NCI-H774 (cell line): ENCODE data around the gene NSD1.
A peak's percentile ranks its signal among the peaks of the same experiment; 100 is the strongest.
"Not testable (repeated sequence)": the region's sequence is repeated elsewhere in the genome, so short reads cannot be mapped to it uniquely, and the experiment has no call there.

Experiments
- DNase-seq: peaks from one replicate; lab custom pipeline; 2025; lab: John Stamatoyannopoulos, UW

The NSD1 gene

GRCh38 chr5:177290816-177291596 is 157.4 kb downstream of the NSD1 start:
- no peak for DNase-seq

- DNase-seq: no peak
Measured at GRCh38 chr5:177291735-177292134, 158.2 kb downstream of the NSD1 start.

GRCh38 chr5:177293819-177294581 is 160.4 kb downstream of the NSD1 start:
- no peak for DNase-seq

- DNase-seq: no peak
Measured at GRCh38 chr5:177294632-177295031, 161.1 kb downstream of the NSD1 start.

GRCh38 chr5:177295924-177296323 is 162.4 kb downstream of the NSD1 start:
- DNase-seq: no peak

- no peak for DNase-seq
Measured at GRCh38 chr5:177296581-177296980, 163.0 kb downstream of the NSD1 start.

GRCh38 chr5:177297922-177298321 is 164.3 kb downstream of the NSD1 start:
- DNase-seq: no peak

- DNase-seq: no peak
Measured at GRCh38 chr5:177299697-177300096, 166.1 kb downstream of the NSD1 start.

GRCh38 chr5:177300236-177300880 is 166.8 kb downstream of the NSD1 start:
- no peak for DNase-seq

- DNase-seq: no peak
Measured at GRCh38 chr5:177300951-177301350, 167.4 kb downstream of the NSD1 start.

GRCh38 chr5:177301503-177302165 is 168.1 kb downstream of the NSD1 start:
- DNase-seq: peak; percentile 69

GRCh38 chr5:177302354-177303110 is 169.0 kb downstream of the NSD1 start:
- no peak for DNase-seq

GRCh38 chr5:177303121-177303924 is 169.8 kb downstream of the NSD1 start, which contains the start of the genes PRELID1 and RAB24:
PRELID1 (plus strand) TSS chr5:177303799; CDS start chr5:177303986, 187 bp downstream.
RAB24 (minus strand) TSS chr5:177303719; CDS start chr5:177303288, 431 bp downstream.
- peak; percentile 81 for DNase-seq

- no peak for DNase-seq
Measured at GRCh38 chr5:177303925-177304391, 170.4 kb downstream of the NSD1 start.

GRCh38 chr5:177304392-177305119 is 171.0 kb downstream of the NSD1 start:
- DNase-seq: no peak

- DNase-seq: not testable (repeated sequence)
Measured at GRCh38 chr5:177306103-177306640, 172.6 kb downstream of the NSD1 start.

GRCh38 chr5:177306674-177307543 is 173.3 kb downstream of the NSD1 start:
- no peak for DNase-seq
